Measurements from ENCODE around the gene CLCN5.

GRCh38 chrX:49934148-49934547 is 11.8 kb downstream of the CLCN5 start:
- TF ChIP-seq CTCF (IDR thresholded peaks at IDR 0.05) (no peak), POLR2A (IDR thresholded peaks at IDR 0.05; ENCODE audit: low read depth) (no peak)

Measured in esophagus muscularis mucosa (tissue), 3 donors.